Esophagus squamous epithelium (tissue), 4 donors: ENCODE measurements around the gene GH1.

Experiments
- POLR2A ChIP-seq, 4 donors: fragments of 450-650 bp; IDR thresholded peaks; one replicate each; pipeline ENCODE4 v1.6.1; 2017; ENCODE audit warnings: antibody characterized with exemption in 4 of 4, mild to moderate bottlenecking in 4 of 4, moderate library complexity in 3 of 4
- TF ChIP-seq, protein P1 (sequence below), 6 experiments: fragments of 450-650 bp in 4 of 6; fragments of 200-600 bp in 2 of 6; sonication (generic) in 2 of 6; IDR thresholded peaks; one replicate each; pipeline ENCODE4 v1.5.1; 2016 to 2019; ENCODE audit warnings: antibody characterized with exemption in 6 of 6, mild to moderate bottlenecking in 4 of 6, moderate library complexity in 4 of 6

DNA sequence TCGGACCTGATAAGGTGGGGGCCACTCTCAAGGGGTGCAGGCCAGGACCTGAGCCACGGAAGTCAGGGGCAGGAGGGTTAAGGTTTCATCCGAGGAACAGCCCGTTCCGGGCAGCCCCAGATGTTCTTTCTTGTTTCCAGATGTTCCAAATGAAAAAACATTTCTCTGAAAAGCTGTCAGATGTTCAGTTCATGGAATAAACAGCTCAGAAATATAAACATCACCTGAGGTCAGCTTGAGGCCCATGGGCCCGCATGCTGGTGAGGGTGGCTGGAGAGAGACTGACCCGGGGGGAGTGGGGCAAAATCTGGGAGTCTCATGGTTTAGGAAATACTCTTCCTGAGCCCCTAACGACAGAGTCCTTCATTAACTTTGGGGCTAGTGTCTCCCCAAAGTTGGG is 15.0 kb upstream of the GH1 start:
- TF ChIP-seq, protein P1, sequence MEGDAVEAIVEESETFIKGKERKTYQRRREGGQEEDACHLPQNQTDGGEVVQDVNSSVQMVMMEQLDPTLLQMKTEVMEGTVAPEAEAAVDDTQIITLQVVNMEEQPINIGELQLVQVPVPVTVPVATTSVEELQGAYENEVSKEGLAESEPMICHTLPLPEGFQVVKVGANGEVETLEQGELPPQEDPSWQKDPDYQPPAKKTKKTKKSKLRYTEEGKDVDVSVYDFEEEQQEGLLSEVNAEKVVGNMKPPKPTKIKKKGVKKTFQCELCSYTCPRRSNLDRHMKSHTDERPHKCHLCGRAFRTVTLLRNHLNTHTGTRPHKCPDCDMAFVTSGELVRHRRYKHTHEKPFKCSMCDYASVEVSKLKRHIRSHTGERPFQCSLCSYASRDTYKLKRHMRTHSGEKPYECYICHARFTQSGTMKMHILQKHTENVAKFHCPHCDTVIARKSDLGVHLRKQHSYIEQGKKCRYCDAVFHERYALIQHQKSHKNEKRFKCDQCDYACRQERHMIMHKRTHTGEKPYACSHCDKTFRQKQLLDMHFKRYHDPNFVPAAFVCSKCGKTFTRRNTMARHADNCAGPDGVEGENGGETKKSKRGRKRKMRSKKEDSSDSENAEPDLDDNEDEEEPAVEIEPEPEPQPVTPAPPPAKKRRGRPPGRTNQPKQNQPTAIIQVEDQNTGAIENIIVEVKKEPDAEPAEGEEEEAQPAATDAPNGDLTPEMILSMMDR (IDR thresholded peaks at IDR 0.05) = no peak
- TF ChIP-seq POLR2A (IDR thresholded peaks at IDR 0.05) = no peak
